Vagina (tissue), 2 donors: ENCODE data around the gene ITGBL1. TPM values are rescaled to one million over a fixed set of nuclear protein-coding genes. Genes with fewer than 3 reads are reported as not detected.

Experiments
- DNase-seq, 2 donors: peaks; one replicate each; pipeline ENCODE4 v3.0.0-alpha.2; 2017; ENCODE audit errors: extremely low spot score in 2 of 2
- H3K27ac ChIP-seq: fragments of 200-600 bp; sonication (generic); one replicate; pipeline ENCODE4 v1.5.1; 2019
- H3K27me3 ChIP-seq: fragments of 200-600 bp; sonication (generic); one replicate; pipeline ENCODE4 v1.5.1; 2019
- H3K36me3 ChIP-seq, 2 donors: fragments of 200-600 bp; sonication (generic); one replicate each; pipeline ENCODE4 v1.5.1; 2017 to 2019
- H3K4me1 ChIP-seq: fragments of 200-600 bp; sonication (generic); one replicate; pipeline ENCODE4 v1.5.1; 2019
- H3K4me3 ChIP-seq, 2 donors: fragments of 200-600 bp; sonication (generic); 1 replicate in 1 of 2; 2 replicates in 1 of 2; pipeline ENCODE4 v1.5.1; 2016 to 2019
- H3K9me3 ChIP-seq: fragments of 200-600 bp; sonication (generic); one replicate; pipeline ENCODE4 v1.5.1; 2019
- CTCF ChIP-seq, 3 experiments: fragments of 450-650 bp in 2 of 3; fragments of 200-600 bp in 1 of 3; sonication (generic) in 1 of 3; IDR thresholded peaks; one replicate each; pipeline ENCODE4 v1.5.1; 2017 to 2019; ENCODE audit warnings: antibody characterized with exemption in 3 of 3, mild to moderate bottlenecking in 2 of 3, moderate library complexity in 2 of 3
- POLR2A ChIP-seq, 2 donors: fragments of 450-650 bp; IDR thresholded peaks; one replicate each; pipeline ENCODE4 v1.6.1; 2017; ENCODE audit warnings: antibody characterized with exemption in 2 of 2, mild to moderate bottlenecking in 2 of 2, moderate library complexity in 2 of 2
- POLR2AphosphoS5 ChIP-seq, 2 donors: sonication (generic); formaldehyde crosslinking; IDR thresholded peaks; one replicate each; pipeline ENCODE4 v1.9.0; 2017; ENCODE audit warnings: antibody characterized with exemption in 2 of 2, mild to moderate bottlenecking in 2 of 2, low read depth in 1 of 2; ENCODE audit not compliant: insufficient read depth in 1 of 2
- intact Hi-C: fragments of 100-400 bp; cut with DNase I; formaldehyde crosslinking; loops from one replicate; pipeline ENCODE4 v1.15.1; 2023
- total RNA-seq: library from RNA; depleted of rRNA; stranded (reverse); fragments of >200 nt; gene quantifications from one replicate; pipeline ENCODE4 v1.2.3, GENCODE V29; 2016

ITGBL1 gene
- total RNA-seq, 1 donor from 2014 or later: 6.4 TPM

- no peaks in the 10 kb centered on the region for H3K27me3 ChIP-seq
- intact Hi-C loops: no loop called here
Observed at GRCh38 chr13:101490406-101491015, 38.0 kb downstream of the ITGBL1 start.

GRCh38 chr13:101492251-101492910, 39.9 kb downstream of the ITGBL1 start:
- Histone ChIP-seq H3K4me3 (no peak overlapping the region), H3K27ac (no peak overlapping the region), H3K9me3 (no peaks in the 10 kb centered on the region), H3K36me3 (no peaks in the 10 kb centered on the region), H3K27me3 (no peaks in the 10 kb centered on the region), H3K4me1 (no peaks in the 10 kb centered on the region)
- DNase-seq: no peak
- TF ChIP-seq CTCF (IDR thresholded peaks at IDR 0.05): no peak
- TF ChIP-seq POLR2AphosphoS5 (IDR thresholded peaks at IDR 0.05; ENCODE audit: insufficient read depth in 1 of 2, low read depth in 1 of 2): no peak
- TF ChIP-seq POLR2A (IDR thresholded peaks at IDR 0.05): no peak
- intact Hi-C loops: no loop called here

More at GRCh38 chr13:101490406-101491015, 38.0 kb downstream of the ITGBL1 start:
- no peaks in the 10 kb centered on the region for H3K9me3 ChIP-seq
- H3K4me1 ChIP-seq: no peaks in the 10 kb centered on the region
- no peak overlapping the region for H3K4me3 ChIP-seq
- no peak for DNase-seq
- TF ChIP-seq CTCF (IDR thresholded peaks at IDR 0.05): no peak
- no peak for TF ChIP-seq POLR2AphosphoS5 (IDR thresholded peaks at IDR 0.05; ENCODE audit: insufficient read depth in 1 of 2, low read depth in 1 of 2)
- TF ChIP-seq POLR2A (IDR thresholded peaks at IDR 0.05): no peak
- no peaks in the 10 kb centered on the region for H3K36me3 ChIP-seq
- H3K27ac ChIP-seq: no peak overlapping the region

GRCh38 chr13:101493541-101493940, 41.1 kb downstream of the ITGBL1 start:
- Histone ChIP-seq H3K27me3 (no peaks in the 10 kb centered on the region), H3K9me3 (no peaks in the 10 kb centered on the region), H3K4me1 (no peaks in the 10 kb centered on the region), H3K4me3 (no peak overlapping the region), H3K36me3 (no peaks in the 10 kb centered on the region), H3K27ac (no peak overlapping the region)
- DNase-seq: no peak
- TF ChIP-seq POLR2AphosphoS5 (IDR thresholded peaks at IDR 0.05; ENCODE audit: insufficient read depth in 1 of 2, low read depth in 1 of 2) (no peak), POLR2A (IDR thresholded peaks at IDR 0.05) (no peak), CTCF (IDR thresholded peaks at IDR 0.05) (no peak)
- intact Hi-C loops: no loop called here

- no peak overlapping the region for H3K27ac ChIP-seq
- no peak for TF ChIP-seq CTCF (IDR thresholded peaks at IDR 0.05)
- H3K4me1 ChIP-seq: no peaks in the 10 kb centered on the region
- H3K27me3 ChIP-seq: no peaks in the 10 kb centered on the region
- intact Hi-C loops: no loop called here
- no peak for DNase-seq
- H3K9me3 ChIP-seq: no peaks in the 10 kb centered on the region
- H3K36me3 ChIP-seq: no peaks in the 10 kb centered on the region
- H3K4me3 ChIP-seq: no peak overlapping the region
Observed at GRCh38 chr13:101499406-101499805, 46.9 kb downstream of the ITGBL1 start.

- intact Hi-C loops: no loop called here
- Histone ChIP-seq H3K4me1 (no peaks in the 10 kb centered on the region), H3K9me3 (no peaks in the 10 kb centered on the region), H3K27ac (no peak overlapping the region), H3K4me3 (no peak overlapping the region), H3K36me3 (no peaks in the 10 kb centered on the region), H3K27me3 (no peaks in the 10 kb centered on the region)
- TF ChIP-seq POLR2AphosphoS5 (IDR thresholded peaks at IDR 0.05; ENCODE audit: insufficient read depth in 1 of 2, low read depth in 1 of 2) (no peak), CTCF (IDR thresholded peaks at IDR 0.05) (no peak), POLR2A (IDR thresholded peaks at IDR 0.05) (no peak)
- DNase-seq: no peak
Observed at GRCh38 chr13:101502618-101503017, 50.1 kb downstream of the ITGBL1 start.
